ENCODE results near the gene ERFE. TPM values are rescaled to one million over a fixed set of nuclear protein-coding genes. Genes with fewer than 3 reads are reported as not detected.
A peak's percentile ranks its signal among the peaks of the same experiment; 100 is the strongest.

The ERFE gene
- total and polyA plus RNA-seq, 10 of the 15 experiments (the other 5 are each of a cell fraction or from before 2014, with no cell fraction given), result not detected

GRCh38 chr2:238127165-238128060, 31.4 kb upstream of the ERFE start:
- no peak overlapping the region for H3K4me3 ChIP-seq
- in situ Hi-C loops (cut with MboI) (no loop called here), intact Hi-C loops (cut with micrococcal nuclease; ENCODE audit: unreplicated experiment) (no loop called here)
- H2AFZ ChIP-seq (ENCODE audit: control insufficient read depth, low read depth, low read length), result peak overlapping the region; percentile 16; the same call in 1 of the 2 replicates
- H3K36me3 ChIP-seq (ENCODE audit: control insufficient read depth in 2 of 2, insufficient read depth in 2 of 2, low read length in 1 of 2), result no peaks in the 10 kb centered on the region
- ATAC-seq, result peak; percentile 79
- ChIA-PET RAD21 (ENCODE audit: unreplicated experiment) (no interaction called here), SMC1A (ENCODE audit: uncharacterized antibody, unreplicated experiment) (interaction anchor here (1.0 kb wide), 1 partner anchor 19 kb away, joined by 3 read pairs; no protein-coding TSS in a partner anchor), POLR2A (interaction anchor here (0.6 kb wide), 1 partner anchor 75 kb away, joined by 3 read pairs; no protein-coding TSS in a partner anchor), CTCF (interaction anchor here (0.6 kb wide), 1 partner anchor 136 kb away, joined by 3 read pairs; no protein-coding TSS in a partner anchor)
- no TSS peak for BruUV-seq (replicated peaks)
- H3K27me3 ChIP-seq (replicated peaks in 1 of 2; ENCODE audit: control insufficient read depth in 2 of 2, insufficient read depth in 2 of 2, low read length in 1 of 2), result no peaks in the 10 kb centered on the region
- H3K27ac ChIP-seq (ENCODE audit: control insufficient read depth, insufficient read depth), result no peak overlapping the region
- H3K4me1 ChIP-seq (ENCODE audit: control insufficient read depth, insufficient read depth, low read length), result no peaks in the 10 kb centered on the region
- no peak overlapping the region for H3K9ac ChIP-seq (ENCODE audit: control insufficient read depth, insufficient read depth, low read length)
- no peak for FAIRE-seq
- DNase-seq (ENCODE audit: low read depth, low spot score), result no peak
- no peaks in the 10 kb centered on the region for H4K20me1 ChIP-seq (ENCODE audit: control insufficient read depth, insufficient read depth)
- no peaks in the 10 kb centered on the region for H3K79me2 ChIP-seq (ENCODE audit: control insufficient read depth, insufficient read depth, low read length)
- WGBS (ENCODE audit: insufficient coverage, insufficient replicate concordance, low lambda C conversion rate, missing lambda C conversion rate), result 56% methylated on average over 30 of the region's 36 CpGs
- TF ChIP-seq BHLHE40 (IDR thresholded peaks at IDR 0.05; ENCODE audit: borderline replicate concordance in 1 of 2, low read depth in 2 of 2, low read length in 1 of 2) (0 out of 4 replicates have a peak, but pooled peaks of 1 of the 2 experiments have one; percentile 10), MEF2B (IDR thresholded peaks at IDR 0.05; ENCODE audit: partially characterized antibody, poor library complexity, severe bottlenecking) (peak; percentile 14), RB1 (IDR thresholded peaks at IDR 0.05; ENCODE audit: borderline replicate concordance) (no peak)
- no peak overlapping the region for H3K4me2 ChIP-seq (ENCODE audit: control insufficient read depth, insufficient read depth)
- H3K9me3 ChIP-seq (replicated peaks; ENCODE audit: control insufficient read depth, insufficient read depth, low read length), result peaks cover 4% of the 10 kb centered on the region; the same call in 2 of the 3 replicates

- DNase-seq (ENCODE audit: low read depth, low spot score) (no peak), ATAC-seq (no peak), FAIRE-seq (no peak)
- Histone ChIP-seq H3K4me1 (ENCODE audit: control insufficient read depth, insufficient read depth, low read length) (no peaks in the 10 kb centered on the region), H3K79me2 (ENCODE audit: control insufficient read depth, insufficient read depth, low read length) (no peaks in the 10 kb centered on the region), H3K4me3 (no peak overlapping the region), H3K9me3 (replicated peaks; ENCODE audit: control insufficient read depth, insufficient read depth, low read length) (peaks cover 4% of the 10 kb centered on the region; the same call in 2 of the 3 replicates), H3K36me3 (ENCODE audit: control insufficient read depth in 2 of 2, insufficient read depth in 2 of 2, low read length in 1 of 2) (no peaks in the 10 kb centered on the region), H3K27me3 (replicated peaks in 1 of 2; ENCODE audit: control insufficient read depth in 2 of 2, insufficient read depth in 2 of 2, low read length in 1 of 2) (no peaks in the 10 kb centered on the region), H4K20me1 (ENCODE audit: control insufficient read depth, insufficient read depth) (no peaks in the 10 kb centered on the region), H3K4me2 (ENCODE audit: control insufficient read depth, insufficient read depth) (no peak overlapping the region), H3K9ac (ENCODE audit: control insufficient read depth, insufficient read depth, low read length) (no peak overlapping the region), H2AFZ (ENCODE audit: control insufficient read depth, low read depth, low read length) (no peak overlapping the region), H3K27ac (ENCODE audit: control insufficient read depth, insufficient read depth) (no peak overlapping the region)
- ChIA-PET POLR2A (no interaction called here), RAD21 (ENCODE audit: unreplicated experiment) (no interaction called here), SMC1A (ENCODE audit: uncharacterized antibody, unreplicated experiment) (no interaction called here), CTCF (no interaction called here)
- TF ChIP-seq CBX3 (IDR thresholded peaks at IDR 0.05; ENCODE audit: borderline replicate concordance, low read depth) (no peak), POU2F2 (IDR thresholded peaks at IDR 0.05; ENCODE audit: borderline replicate concordance, low read depth, low read length) (no peak), STAT1 (conservative IDR thresholded peaks at IDR 0.05) (no peak), ZNF24 (IDR thresholded peaks at IDR 0.05) (no peak), SMAD5 (IDR thresholded peaks at IDR 0.05; ENCODE audit: low read depth) (no peak)
- in situ Hi-C loops (cut with MboI) (no loop called here), intact Hi-C loops (cut with micrococcal nuclease; ENCODE audit: unreplicated experiment) (no loop called here)
- WGBS (ENCODE audit: insufficient coverage, insufficient replicate concordance, low lambda C conversion rate, missing lambda C conversion rate), result 94% methylated on average over 22 of the region's 22 CpGs
- no TSS peak for BruUV-seq (replicated peaks)
Measured at GRCh38 chr2:238128061-238128440, 30.7 kb upstream of the ERFE start.

Data from GM12878 (cell line).